Measurements from ENCODE around the gene GAB2.

- TF ChIP-seq TARDBP (CRISPR knock-in tag; IDR thresholded peaks at IDR 0.05): no peak
- no peak for TF ChIP-seq SKIL (CRISPR knock-in tag; IDR thresholded peaks at IDR 0.05; ENCODE audit: borderline replicate concordance)
- no peak for TF ChIP-seq ZFP36 (IDR thresholded peaks at IDR 0.05; ENCODE audit: borderline replicate concordance, low read depth, low read length, partially characterized antibody)
- no peak for TF ChIP-seq AHDC1 (CRISPR knock-in tag; IDR thresholded peaks at IDR 0.05; ENCODE audit: borderline replicate concordance)
- no peak for TF ChIP-seq NFYB (CRISPR knock-in tag; IDR thresholded peaks at IDR 0.05)
- TF ChIP-seq ATF2 (CRISPR knock-in tag; IDR thresholded peaks at IDR 0.05): no peak
Observed at GRCh38 chr11:78325274-78325781, 92.3 kb downstream of the GAB2 start.
